Measurements from ENCODE around the gene SAMD1. TPM values are rescaled to one million over a fixed set of nuclear protein-coding genes. Genes with fewer than 3 reads are reported as not detected.

SAMD1 gene
- total and polyA plus RNA-seq, 9 of the 15 experiments (the other 6 are each of a cell fraction or from before 2014, with no cell fraction given) = 2.9 to 96.0 (median 43.5) TPM

DNA sequence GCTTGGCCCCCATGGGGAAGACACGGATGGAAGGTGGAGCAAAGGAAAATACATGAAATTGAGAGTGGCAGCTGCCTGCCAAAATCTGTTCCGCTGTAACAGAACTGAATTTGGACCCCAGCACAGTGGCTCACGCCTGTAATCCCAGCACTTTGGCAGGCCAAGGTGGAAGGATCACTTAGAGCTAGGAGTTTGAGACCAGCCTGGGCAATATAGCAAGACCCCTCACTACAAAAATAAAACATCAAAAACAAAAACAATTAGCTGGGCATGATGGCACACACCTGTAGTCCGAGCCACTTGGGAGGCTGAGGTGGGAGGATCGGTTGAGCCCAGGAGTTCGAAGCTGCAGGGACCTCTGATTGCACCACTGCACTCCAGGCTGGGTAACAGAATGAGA lies 38.1 kb downstream of the SAMD1 start:
- no peak for ATAC-seq
- in situ Hi-C loops (cut with MboI) (loop anchor here (25.0 kb wide), 1 partner anchor 465 kb away; no protein-coding TSS in a partner anchor), intact Hi-C loops (cut with micrococcal nuclease) (no loop called here)
- Histone ChIP-seq H3K36me3 (ENCODE audit: control insufficient read depth, insufficient read depth, low read length) (peaks cover 23% of the 10 kb centered on the region; the same call in 2 of the 3 replicates), H2AFZ (ENCODE audit: low read depth, low read length) (no peak overlapping the region), H3K9me1 (ENCODE audit: control insufficient read depth, insufficient read depth, low read length) (no peaks in the 10 kb centered on the region), H3K4me2 (ENCODE audit: insufficient read depth, low read length) (no peak overlapping the region), H3K9me3 (replicated peaks; ENCODE audit: control insufficient read depth, insufficient read depth, low read depth, low read length) (peaks cover 4% of the 10 kb centered on the region), H3K4me1 (replicated peaks in 1 of 2; ENCODE audit: control insufficient read depth in 2 of 2, insufficient read depth in 2 of 2, low read length in 2 of 2) (peaks cover 0 to 39% of the 10 kb centered on the region in 2 experiments; a peak in 3 of 5 replicates), H3K79me2 (ENCODE audit: control insufficient read depth, insufficient read depth, low read length) (no peaks in the 10 kb centered on the region), H3K4me3 (no peak overlapping the region), H3K27me3 (ENCODE audit: control insufficient read depth in 2 of 2, insufficient read depth in 2 of 2, low read length in 2 of 2) (no peaks in the 10 kb centered on the region), H4K20me1 (replicated peaks; ENCODE audit: control insufficient read depth, insufficient read depth, low read length) (no peaks in the 10 kb centered on the region), H3K9ac (ENCODE audit: insufficient read depth in 1 of 2, low read depth in 2 of 2, low read length in 2 of 2) (no peak overlapping the region), H3K27ac (ENCODE audit: extremely low read depth, low read depth, low read length) (no peak overlapping the region)
- WGBS (ENCODE audit: insufficient coverage, low coverage, missing lambda C conversion rate) = 77% methylated on average over 6 of the region's 6 CpGs
- no peak for FAIRE-seq
- TF ChIP-seq ZNF121 (CRISPR knock-in tag; conservative IDR thresholded peaks at IDR 0.05) (peak; percentile 56), BCOR (IDR thresholded peaks at IDR 0.05) (0 out of 2 replicates have a peak, but pooled peaks have one; percentile 37), IRF2 (CRISPR knock-in tag; IDR thresholded peaks at IDR 0.05) (no peak)
- DNase-seq (ENCODE audit: extremely low read depth in 1 of 4, low spot score in 3 of 4) = no peak
- POLR2A ChIA-PET = interaction anchor here (0.6 to 1.1 kb wide), 3 partner anchors 10 to 126 kb away, joined by 3 to 4 read pairs (median 3); no protein-coding TSS in a partner anchor
- CTCF ChIA-PET (ENCODE audit: low intra/inter-chr PET ratio) = no interaction called here
- BruUV-seq (replicated peaks) = TSS peak; percentile 83

- no peak for ATAC-seq
- Histone ChIP-seq H3K9me1 (ENCODE audit: control insufficient read depth, insufficient read depth, low read length) (no peaks in the 10 kb centered on the region), H3K4me2 (ENCODE audit: insufficient read depth, low read length) (no peak overlapping the region), H3K4me1 (replicated peaks in 1 of 2; ENCODE audit: control insufficient read depth in 2 of 2, insufficient read depth in 2 of 2, low read length in 2 of 2) (peaks cover 0 to 35% of the 10 kb centered on the region in 2 experiments; a peak in 3 of 5 replicates), H3K27ac (ENCODE audit: extremely low read depth, low read depth, low read length) (no peak overlapping the region), H3K9me3 (replicated peaks; ENCODE audit: control insufficient read depth, insufficient read depth, low read depth, low read length) (peaks cover 4% of the 10 kb centered on the region), H3K79me2 (ENCODE audit: control insufficient read depth, insufficient read depth, low read length) (no peaks in the 10 kb centered on the region), H3K27me3 (ENCODE audit: control insufficient read depth in 2 of 2, insufficient read depth in 2 of 2, low read length in 2 of 2) (no peaks in the 10 kb centered on the region), H3K9ac (ENCODE audit: insufficient read depth in 1 of 2, low read depth in 2 of 2, low read length in 2 of 2) (no peak overlapping the region), H4K20me1 (replicated peaks; ENCODE audit: control insufficient read depth, insufficient read depth, low read length) (no peaks in the 10 kb centered on the region), H3K4me3 (no peak overlapping the region), H2AFZ (ENCODE audit: low read depth, low read length) (no peak overlapping the region), H3K36me3 (ENCODE audit: control insufficient read depth, insufficient read depth, low read length) (peaks cover 23% of the 10 kb centered on the region; the same call in 2 of the 3 replicates)
- POLR2A ChIA-PET = interaction anchor here (0.7 kb wide), 1 partner anchor 103 kb away, joined by 3 read pairs; no protein-coding TSS in a partner anchor
- BruUV-seq (replicated peaks) = no TSS peak
- peak in 2 of 4 experiments; percentile 5 to 6 for DNase-seq (ENCODE audit: extremely low read depth in 1 of 4, low spot score in 3 of 4)
- CTCF ChIA-PET (ENCODE audit: low intra/inter-chr PET ratio) = no interaction called here
- FAIRE-seq = no peak
- intact Hi-C loops (cut with micrococcal nuclease) (no loop called here), in situ Hi-C loops (cut with MboI) (loop anchor here (25.0 kb wide), 1 partner anchor 465 kb away; no protein-coding TSS in a partner anchor)
- WGBS (ENCODE audit: insufficient coverage, low coverage, missing lambda C conversion rate) = 0% methylated on average over 1 of the region's 9 CpGs
- TF ChIP-seq HDAC1 (IDR thresholded peaks at IDR 0.05) (no peak), E2F3 (CRISPR knock-in tag; IDR thresholded peaks at IDR 0.05) (no peak), FOXM1 (IDR thresholded peaks at IDR 0.05; ENCODE audit: low read depth) (no peak), FOXM1 (CRISPR knock-in tag; IDR thresholded peaks at IDR 0.05; ENCODE audit: low read depth) (no peak), MIER1 (IDR thresholded peaks at IDR 0.05; ENCODE audit: low read depth) (no peak), ZNF217 (CRISPR knock-in tag; IDR thresholded peaks at IDR 0.05) (no peak), ZFPM2 (CRISPR knock-in tag; IDR thresholded peaks at IDR 0.05) (no peak), CBX3 (IDR thresholded peaks at IDR 0.05; ENCODE audit: borderline replicate concordance in 1 of 2, low read length in 2 of 2) (no peak), ARNT (IDR thresholded peaks at IDR 0.05) (no peak), ZFP36 (IDR thresholded peaks at IDR 0.05; ENCODE audit: low read depth, low read length, partially characterized antibody) (no peak), THRAP3 (IDR thresholded peaks at IDR 0.05; ENCODE audit: borderline replicate concordance) (no peak), HCFC1 (IDR thresholded peaks at IDR 0.05; ENCODE audit: low read depth, low read length) (no peak), USF2 (CRISPR knock-in tag; IDR thresholded peaks at IDR 0.05) (no peak)
- TF ChIP-seq, protein P1, sequence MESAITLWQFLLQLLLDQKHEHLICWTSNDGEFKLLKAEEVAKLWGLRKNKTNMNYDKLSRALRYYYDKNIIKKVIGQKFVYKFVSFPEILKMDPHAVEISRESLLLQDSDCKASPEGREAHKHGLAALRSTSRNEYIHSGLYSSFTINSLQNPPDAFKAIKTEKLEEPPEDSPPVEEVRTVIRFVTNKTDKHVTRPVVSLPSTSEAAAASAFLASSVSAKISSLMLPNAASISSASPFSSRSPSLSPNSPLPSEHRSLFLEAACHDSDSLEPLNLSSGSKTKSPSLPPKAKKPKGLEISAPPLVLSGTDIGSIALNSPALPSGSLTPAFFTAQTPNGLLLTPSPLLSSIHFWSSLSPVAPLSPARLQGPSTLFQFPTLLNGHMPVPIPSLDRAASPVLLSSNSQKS (CRISPR knock-in tag; IDR thresholded peaks at IDR 0.05) = no peak
Observed at GRCh38 chr19:14051980-14052379, 38.6 kb downstream of the SAMD1 start.
